GM12873 (cell line): ENCODE measurements around the gene PDE1A.

Experiments used
- CTCF ChIP-seq: IDR thresholded peaks from 2 replicates; pipeline ENCODE4 v1.5.1; 2012; ENCODE audit warnings: low read depth, mild to moderate bottlenecking, moderate library complexity, low read length, control low read depth; ENCODE audit not compliant: insufficient read depth; ENCODE audit errors: missing control alignments

PDE1A gene

GRCh38 chr2:182210669-182211068 is 216.2 kb downstream of the PDE1A start:
- TF ChIP-seq CTCF, result no peak

GRCh38 chr2:182208421-182208820 is 218.4 kb downstream of the PDE1A start:
- TF ChIP-seq CTCF, result no peak

GRCh38 chr2:182207049-182207746 is 219.6 kb downstream of the PDE1A start:
- no peak for TF ChIP-seq CTCF

GRCh38 chr2:182197529-182197928 is 229.3 kb downstream of the PDE1A start:
- no peak for TF ChIP-seq CTCF

GRCh38 chr2:182193291-182193690 is 233.5 kb downstream of the PDE1A start:
- no peak for TF ChIP-seq CTCF

- no peak for TF ChIP-seq CTCF
Observed at GRCh38 chr2:182191061-182191460, 235.8 kb downstream of the PDE1A start.

GRCh38 chr2:182187130-182187529 is 239.7 kb downstream of the PDE1A start:
- TF ChIP-seq CTCF, result no peak
